NOMO-1 treated with dmso at 0.1 percent for 144 hours (cell line): ENCODE data around the gene TMEM132D.

Experiments used
- DNase-seq: peaks from one replicate; lab custom pipeline; 2025; ENCODE audit not compliant: unreplicated experiment; lab: John Stamatoyannopoulos, UW

TMEM132D gene

GRCh38 chr12:129606239-129606638 is 297.6 kb downstream of the TMEM132D start:
- no peak for DNase-seq

GRCh38 chr12:129605666-129606065 is 298.2 kb downstream of the TMEM132D start:
- no peak for DNase-seq

- no peak for DNase-seq
Measured at GRCh38 chr12:129604506-129604905, 299.3 kb downstream of the TMEM132D start.

GRCh38 chr12:129599406-129599805 is 304.4 kb downstream of the TMEM132D start:
- DNase-seq, result no peak

GRCh38 chr12:129594098-129594497 is 309.7 kb downstream of the TMEM132D start:
- no peak for DNase-seq

GRCh38 chr12:129592449-129592848 is 311.4 kb downstream of the TMEM132D start:
- DNase-seq, result no peak

- DNase-seq, result no peak
Measured at GRCh38 chr12:129589503-129589902, 314.3 kb downstream of the TMEM132D start.

GRCh38 chr12:129588142-129588541 is 315.7 kb downstream of the TMEM132D start:
- no peak for DNase-seq

- no peak for DNase-seq
Measured at GRCh38 chr12:129585296-129585695, 318.5 kb downstream of the TMEM132D start.

GRCh38 chr12:129579879-129580278 is 323.9 kb downstream of the TMEM132D start:
- DNase-seq, result no peak

- DNase-seq, result no peak
Measured at GRCh38 chr12:129571901-129572494, 331.8 kb downstream of the TMEM132D start.

- no peak for DNase-seq
Measured at GRCh38 chr12:129570796-129571400, 332.9 kb downstream of the TMEM132D start.

GRCh38 chr12:129566800-129567199 is 337.0 kb downstream of the TMEM132D start:
- no peak for DNase-seq

GRCh38 chr12:129564768-129565167 is 339.1 kb downstream of the TMEM132D start:
- no peak for DNase-seq

- DNase-seq, result no peak
Measured at GRCh38 chr12:129563266-129563665, 340.6 kb downstream of the TMEM132D start.

- no peak for DNase-seq
Measured at GRCh38 chr12:129561304-129561703, 342.5 kb downstream of the TMEM132D start.

GRCh38 chr12:129559776-129560175 is 344.0 kb downstream of the TMEM132D start:
- DNase-seq, result no peak

GRCh38 chr12:129558036-129558435 is 345.8 kb downstream of the TMEM132D start:
- DNase-seq, result no peak

GRCh38 chr12:129556082-129556481 is 347.7 kb downstream of the TMEM132D start:
- no peak for DNase-seq

GRCh38 chr12:129552996-129553750 is 350.7 kb downstream of the TMEM132D start:
- peak; percentile 61 for DNase-seq

GRCh38 chr12:129551441-129551840 is 352.4 kb downstream of the TMEM132D start:
- no peak for DNase-seq

- no peak for DNase-seq
Measured at GRCh38 chr12:129550353-129550752, 353.5 kb downstream of the TMEM132D start.
